NCI-H748 treated with DMSO at 0.1 percent for 48 hours (cell line): Measurements from ENCODE around the gene ATP9A.
"Not testable (repeated sequence)": the region's sequence is repeated elsewhere in the genome, so short reads cannot be mapped to it uniquely, and the experiment has no call there.

ENCODE experiments used
- DNase-seq: peaks from one replicate; lab custom pipeline; 2025; lab: John Stamatoyannopoulos, UW

ATP9A gene

DNA sequence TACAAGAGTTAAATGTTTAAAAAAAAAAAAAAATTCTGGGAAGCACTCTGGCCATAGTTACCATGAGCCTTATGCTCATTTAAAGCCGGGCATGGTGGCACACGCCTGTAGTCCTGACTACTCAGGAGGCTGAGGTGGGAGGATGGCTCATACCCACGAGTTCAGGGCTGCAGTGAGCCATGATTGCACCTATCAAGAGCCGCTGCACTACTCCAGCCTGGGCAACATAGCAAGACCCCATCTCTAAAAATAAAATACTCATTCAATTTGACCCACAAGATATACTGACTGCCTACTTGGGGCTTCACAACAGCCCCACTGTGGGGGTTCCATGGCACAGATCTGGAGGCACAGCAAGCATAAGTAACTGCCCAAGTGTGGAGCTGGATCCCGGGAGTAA is 113.7 kb downstream of the ATP9A start:
- no peak for DNase-seq

DNA sequence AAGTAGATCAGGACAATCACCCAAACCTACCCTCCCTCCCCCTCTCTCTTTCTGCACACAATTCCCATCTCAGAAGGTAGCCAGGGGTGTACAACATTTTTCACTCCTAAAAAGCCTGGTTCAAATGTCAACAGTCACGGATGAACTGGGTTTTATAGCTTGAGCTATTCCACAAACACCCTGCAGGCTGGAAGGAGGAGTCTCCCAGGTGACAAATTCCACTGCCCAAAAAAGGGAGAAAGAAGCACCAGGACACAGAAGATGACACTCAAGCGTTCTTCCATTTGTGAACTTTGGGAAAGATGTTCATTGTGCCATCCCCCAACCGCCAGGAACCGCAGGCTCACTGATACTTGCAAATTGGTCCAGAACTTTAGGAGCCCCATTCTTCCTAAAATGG is 114.1 kb downstream of the ATP9A start:
- no peak for DNase-seq

DNA sequence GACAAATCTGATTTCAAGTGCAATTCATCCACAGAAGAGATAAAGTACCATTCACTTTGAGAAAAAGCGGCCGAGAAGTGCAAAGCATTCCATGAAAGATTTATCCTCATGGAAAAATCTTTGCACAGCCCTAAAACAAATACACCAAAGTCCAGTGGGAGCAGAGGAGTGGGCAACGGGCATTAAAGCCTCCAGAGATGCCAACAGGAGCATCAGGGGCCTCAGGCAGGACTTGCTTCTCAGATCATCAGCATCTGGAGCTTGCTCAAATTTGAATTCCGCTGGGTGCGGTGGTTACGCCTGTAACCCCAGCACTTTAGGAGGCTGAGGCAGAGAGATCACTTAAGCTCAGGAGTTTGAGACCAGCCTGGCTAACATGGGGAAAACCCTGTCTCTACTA is 115.0 kb downstream of the ATP9A start:
- DNase-seq = no peak

DNA sequence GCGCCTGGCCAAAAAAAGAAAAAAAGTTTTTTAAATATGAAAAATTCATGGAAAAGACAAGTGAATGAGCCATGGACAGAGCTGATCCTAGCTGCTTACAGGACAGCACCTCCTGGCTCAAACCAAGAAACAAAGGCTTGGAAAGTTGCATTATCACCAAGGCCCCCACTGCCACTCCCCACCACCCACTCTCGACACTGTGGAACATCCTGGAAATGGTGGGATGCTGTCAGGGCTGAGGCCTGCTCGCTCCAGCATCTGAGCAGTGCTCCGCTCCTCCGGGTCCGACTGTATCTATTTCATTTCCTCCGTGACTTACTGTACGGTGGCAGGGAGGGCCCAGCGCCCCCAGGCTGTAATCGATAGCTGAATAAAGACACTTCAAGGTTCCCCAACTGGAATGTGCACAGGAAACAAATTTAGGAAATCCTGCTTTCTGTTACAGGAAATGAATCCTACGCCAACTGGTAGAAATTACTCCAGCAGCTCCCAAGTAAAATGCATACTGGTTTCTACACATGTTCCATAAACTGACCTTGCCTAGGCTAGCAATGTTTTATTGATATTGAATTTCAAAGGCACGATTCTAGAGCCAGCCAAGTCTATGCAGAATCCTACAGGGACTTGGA is 116.2 kb downstream of the ATP9A start:
- DNase-seq = no peak

DNA sequence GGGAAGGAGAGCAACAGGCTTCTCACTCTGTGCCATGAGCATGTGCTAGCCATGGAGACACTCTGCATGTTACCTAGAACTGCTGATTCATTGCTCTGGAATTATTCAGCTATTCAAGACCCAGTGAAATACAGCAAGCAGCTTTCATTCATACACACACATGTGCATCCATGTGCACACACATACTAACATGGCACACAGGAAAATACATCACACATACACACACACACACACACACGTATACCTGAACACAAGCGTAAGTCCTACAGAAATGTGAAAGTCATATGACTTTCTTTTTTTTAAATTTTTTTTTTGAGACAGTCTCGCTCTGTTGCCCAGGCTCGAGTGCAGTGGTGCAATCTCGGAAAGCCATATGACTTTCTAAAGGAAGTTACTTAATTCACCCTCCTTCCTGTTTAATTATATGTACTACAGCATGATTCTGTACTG is 117.5 kb downstream of the ATP9A start:
- DNase-seq = no peak

DNA sequence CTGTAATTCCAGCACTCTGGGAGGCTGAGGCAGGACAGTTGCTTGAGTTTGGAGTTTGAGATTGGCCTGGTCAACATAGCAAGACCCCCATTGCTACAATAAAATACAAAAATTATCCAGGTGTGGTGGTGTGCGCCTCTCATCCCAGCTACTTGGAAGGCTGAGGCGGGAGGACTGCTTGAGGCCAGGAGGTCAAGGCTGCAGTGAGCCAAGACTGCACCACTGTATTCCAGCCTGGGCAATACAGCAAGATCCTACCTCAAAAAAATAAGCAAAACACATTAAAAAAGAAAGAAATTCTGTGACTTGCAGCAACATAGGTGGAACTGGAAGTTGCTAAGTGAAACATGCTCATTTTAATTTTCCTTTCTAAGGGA is 119.6 kb downstream of the ATP9A start:
- DNase-seq = no peak

DNA sequence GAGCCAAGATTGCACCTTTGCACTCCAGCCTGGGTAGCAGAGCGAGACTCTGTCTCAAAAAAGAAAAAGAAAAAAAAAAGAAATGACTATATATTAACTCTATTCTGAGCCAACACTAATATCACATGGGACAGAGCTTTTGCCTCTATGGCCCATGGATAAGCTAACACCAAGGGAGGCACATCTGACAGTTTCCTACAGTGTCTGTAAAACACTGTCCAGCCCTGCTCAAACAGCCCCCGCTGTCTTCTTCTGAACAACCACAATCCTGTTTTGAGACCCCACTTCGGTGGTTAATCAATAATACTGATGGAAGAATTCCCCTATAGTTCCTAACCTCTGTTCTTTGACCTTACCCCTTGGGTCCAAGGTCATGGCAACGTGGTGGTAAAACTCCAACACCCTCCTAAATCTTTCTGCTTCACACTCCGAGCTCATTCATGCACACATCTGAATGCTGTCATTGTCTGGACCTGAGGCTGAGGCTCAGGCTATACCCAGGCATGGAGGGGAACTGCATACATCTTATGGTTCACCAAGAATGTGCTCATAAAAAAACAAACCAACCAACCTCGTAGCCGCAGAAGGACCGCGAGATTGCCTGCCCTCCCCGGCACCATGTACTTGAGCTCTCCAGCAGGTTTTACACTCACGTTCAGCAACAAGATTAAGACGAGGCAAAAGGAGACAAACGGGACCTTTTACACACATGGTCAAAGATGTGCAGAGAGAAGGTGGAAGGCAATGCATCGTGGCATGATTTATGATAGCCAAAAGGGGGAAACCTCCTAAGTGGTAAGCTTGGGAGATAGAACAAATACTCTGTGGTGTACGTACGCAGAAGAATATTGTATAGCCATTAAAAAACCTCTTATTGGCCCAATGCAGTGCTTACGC is 120.3 kb downstream of the ATP9A start:
- no peak for DNase-seq

DNA sequence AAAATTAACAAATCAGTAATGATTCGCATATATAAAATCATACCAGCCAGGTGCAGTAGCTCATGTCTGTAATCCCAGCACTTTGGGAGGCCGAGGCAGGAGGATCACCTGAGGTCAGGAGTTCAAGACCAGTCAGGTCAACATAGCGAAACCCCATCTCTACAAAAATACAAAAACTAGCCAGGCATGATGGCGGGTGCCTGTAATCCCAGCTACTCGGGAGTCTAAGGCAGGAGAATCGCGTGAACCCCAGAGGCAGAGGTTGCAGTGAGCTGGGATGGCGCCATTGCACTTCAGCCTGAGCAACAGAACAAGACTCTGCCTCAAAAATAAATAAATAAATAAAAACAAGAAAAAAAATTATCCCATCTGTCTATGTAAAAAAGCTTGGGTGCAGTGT is 124.4 kb downstream of the ATP9A start:
- not testable (repeated sequence) for DNase-seq

DNA sequence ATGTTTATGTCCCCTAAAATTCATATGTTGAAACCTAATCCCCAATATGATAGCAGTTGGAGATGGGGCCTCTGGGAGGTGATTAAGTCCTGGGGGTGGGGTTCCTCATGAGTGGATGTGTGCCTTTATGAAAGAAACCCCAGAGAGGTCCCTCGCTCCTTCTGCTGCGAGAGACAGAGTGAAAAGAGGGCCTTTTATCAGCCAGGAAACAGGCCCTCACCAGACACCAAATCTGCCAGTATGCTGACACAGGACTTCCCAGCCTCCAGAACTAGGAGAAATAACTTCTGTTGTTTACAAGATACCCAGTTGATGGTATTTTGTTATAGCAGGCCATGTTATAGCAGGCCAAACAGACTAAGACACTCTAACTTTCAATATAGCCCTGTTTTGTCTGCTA is 124.8 kb downstream of the ATP9A start:
- no peak for DNase-seq

DNA sequence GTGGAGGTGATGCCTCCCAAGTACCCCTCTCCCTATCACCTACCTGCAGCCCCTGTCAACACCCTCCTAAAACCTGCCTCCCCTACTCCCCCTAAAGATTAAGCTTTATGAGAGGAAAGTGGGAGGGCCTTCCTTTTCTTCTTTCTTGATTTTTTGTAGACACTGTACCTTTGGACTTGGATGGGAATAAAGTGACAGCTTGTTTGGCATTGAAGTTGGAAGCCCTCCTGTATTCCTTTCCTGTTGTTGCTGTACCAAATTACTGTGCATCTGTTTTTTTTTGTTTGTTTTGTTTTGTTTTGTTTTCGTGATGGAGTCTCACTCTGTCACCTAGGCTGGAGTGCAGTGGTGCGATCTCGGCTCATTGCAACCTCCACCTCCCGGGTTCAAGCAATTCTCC is 126.3 kb downstream of the ATP9A start:
- no peak for DNase-seq

DNA sequence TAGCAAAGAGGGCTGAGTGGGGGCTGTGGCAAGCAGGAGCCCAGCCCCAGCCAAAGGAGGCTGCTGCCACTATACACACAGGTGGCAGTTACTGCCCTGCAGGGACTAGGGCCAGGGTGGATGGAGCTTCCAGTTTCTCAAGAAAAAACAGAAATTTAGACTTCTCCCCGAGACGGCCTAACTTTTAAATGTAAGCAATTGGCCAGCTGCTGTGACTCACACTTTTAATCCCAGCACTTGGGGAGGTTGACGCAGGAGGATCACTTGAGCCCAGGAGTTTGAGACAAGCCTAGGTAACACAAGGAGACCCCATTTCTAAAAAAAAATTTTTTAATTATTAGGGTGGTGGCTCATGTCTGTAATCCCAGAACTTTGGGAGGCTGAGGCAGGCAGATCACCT is 127.4 kb downstream of the ATP9A start:
- DNase-seq = no peak

DNA sequence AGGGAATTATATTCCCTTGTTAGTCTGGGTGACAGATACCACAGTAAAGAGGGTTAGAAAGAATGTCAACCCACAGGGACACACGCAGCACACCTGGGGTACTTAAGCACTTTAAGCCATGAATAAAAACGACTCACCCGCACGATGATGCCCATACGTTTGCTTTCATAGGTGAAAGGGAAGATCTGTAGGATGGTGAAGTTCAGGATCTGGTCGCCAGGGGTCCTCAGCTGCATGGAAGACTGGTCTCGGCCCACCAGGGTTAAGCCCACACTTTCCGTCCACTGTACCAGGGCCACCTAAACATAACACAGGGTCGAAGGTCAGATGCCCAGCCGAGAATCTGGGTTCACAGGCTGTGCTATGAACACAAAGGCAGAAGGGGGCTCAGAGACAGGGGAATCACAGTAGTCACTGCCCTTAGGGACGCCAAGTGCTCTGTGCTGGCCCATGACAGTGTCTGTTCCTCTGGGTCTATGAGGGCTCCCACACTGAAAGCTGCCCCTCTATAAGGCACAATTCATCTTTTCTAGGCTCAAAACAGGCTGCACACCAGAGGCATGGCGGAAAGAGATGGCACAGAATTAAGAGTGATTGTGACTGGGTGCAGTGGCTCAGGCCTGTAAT is 128.9 kb downstream of the ATP9A start:
- DNase-seq = peak; percentile 31

DNA sequence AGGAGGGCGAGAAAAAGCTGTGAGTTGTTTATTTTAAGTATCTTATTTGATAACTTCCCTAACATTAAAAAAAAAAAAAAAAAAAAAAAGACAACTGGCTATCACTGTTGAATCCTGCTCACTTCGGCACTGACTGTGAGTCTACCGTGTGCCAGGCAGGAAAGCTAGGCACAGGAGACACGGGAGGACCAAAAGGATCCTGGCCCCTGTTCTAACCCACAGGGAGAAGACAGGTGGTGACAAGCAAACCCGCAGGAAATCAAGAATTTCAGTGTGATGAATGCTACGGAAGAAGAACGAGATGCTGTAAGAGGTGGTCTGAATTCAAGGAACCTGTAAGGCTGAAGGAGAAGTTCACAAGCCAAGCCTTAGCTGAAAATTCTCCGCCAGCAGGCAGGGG is 130.9 kb downstream of the ATP9A start:
- no peak for DNase-seq

DNA sequence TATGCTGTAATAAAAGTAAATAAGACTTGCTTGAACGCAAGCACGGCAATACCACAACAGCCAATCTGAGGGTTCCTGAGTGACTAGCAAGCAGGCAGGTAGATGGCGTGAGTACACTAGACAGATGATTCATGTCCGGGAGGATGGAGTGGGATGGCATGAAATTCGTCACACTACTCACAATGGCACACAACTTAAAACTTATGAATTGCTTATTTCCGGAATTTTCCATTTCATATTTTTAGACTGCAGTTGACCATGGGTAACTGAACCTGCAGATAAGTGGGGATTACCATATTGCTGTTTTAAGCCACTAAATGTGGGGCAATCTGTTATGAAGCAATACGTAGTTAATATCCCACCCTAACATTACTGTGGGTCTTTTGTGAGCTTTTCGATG is 132.1 kb downstream of the ATP9A start:
- no peak for DNase-seq

DNA sequence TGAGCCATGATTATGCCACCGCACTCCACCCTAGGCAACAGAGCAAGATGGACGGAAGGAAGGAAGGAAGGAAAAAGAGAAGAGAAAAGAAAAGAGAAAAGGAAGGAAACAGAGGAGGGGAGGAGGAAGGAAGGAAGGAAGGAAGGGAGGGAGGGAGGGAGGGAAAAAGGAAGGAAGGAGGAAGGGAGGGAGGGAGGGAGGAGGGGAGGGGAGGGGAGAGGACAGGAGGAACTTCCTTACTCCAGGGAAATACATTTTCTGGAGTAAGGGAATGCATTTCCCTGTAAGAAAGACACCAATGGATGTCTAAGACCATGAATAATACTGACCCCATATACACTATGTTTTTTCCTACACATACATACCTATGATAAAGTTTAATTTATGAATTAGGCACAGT is 132.5 kb downstream of the ATP9A start:
- no peak for DNase-seq

DNA sequence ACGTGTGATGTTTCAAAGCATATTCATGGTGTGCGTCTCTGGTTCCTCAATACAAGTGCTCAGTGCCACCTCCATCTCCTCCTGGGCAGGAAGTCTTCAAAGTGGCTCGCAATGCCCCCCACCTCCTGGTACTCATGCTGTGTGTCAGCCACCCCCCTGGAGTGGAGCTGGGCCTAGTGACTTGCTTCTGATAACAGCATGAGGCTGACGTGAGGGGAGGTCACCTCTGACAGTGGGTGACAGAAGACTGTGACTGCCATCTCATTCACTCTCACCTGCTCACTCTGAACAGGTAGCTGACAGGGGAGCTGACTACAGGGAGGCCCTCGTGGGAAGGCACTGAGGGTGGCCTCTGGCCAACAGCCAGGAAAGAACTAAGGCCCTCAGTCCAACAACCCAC is 133.3 kb downstream of the ATP9A start:
- DNase-seq = no peak

DNA sequence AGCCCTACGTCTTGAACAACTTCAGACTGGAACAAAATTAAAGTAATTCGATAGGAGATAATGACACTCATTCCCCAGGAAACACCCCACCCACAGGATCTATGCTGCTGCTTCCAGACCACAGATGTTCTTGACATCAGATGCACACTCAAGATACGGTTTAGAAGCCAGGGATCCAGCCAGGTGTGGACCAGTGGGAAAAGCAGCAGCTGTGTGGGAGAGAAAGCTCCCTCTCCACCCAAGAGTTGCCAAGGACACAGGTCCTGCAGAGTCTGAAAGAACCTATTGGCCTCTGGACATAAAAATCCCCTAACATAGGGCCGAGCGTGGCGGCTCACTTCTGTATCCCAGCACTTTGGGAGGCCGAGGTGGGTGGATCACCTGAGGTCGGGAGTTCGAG is 133.9 kb downstream of the ATP9A start:
- no peak for DNase-seq

DNA sequence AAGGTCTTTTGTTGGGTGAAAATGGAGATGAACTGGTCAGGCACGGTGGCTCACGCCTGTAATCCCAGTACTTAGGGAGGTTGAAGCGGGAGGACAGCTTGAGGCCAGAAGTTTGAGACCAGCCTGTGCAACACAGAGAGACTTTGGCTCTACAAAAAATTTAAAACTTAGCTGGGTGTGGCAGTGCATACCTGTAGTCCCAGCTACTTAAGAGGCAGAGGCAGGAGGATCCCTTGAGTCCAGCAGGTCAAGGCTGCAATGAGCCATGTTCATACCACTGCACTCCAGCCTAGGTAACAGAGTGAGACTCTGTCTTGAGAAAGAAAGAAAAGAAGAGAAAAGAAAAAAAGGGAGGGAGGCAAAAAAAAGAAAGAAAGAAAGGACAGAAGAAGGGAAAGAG is 134.8 kb downstream of the ATP9A start:
- no peak for DNase-seq

DNA sequence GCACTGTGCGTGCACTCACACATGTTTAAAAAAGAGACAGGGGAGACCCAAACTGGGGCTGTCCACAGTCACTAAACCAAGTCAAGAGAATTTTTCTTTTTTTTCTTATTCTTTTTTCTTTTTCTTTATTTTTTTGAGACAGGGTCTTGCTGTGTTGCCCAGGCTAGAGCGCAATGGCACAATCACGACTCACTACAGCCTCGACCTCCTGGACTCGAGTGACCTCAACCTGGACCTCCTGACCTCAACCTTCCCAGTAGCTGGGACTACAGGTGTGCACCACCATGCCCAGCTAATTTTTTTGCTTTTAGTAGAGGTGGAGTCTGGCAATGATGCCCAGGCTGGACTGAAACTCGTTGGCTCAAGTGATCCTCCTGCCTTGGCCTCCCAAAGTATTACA is 136.2 kb downstream of the ATP9A start:
- DNase-seq = no peak

DNA sequence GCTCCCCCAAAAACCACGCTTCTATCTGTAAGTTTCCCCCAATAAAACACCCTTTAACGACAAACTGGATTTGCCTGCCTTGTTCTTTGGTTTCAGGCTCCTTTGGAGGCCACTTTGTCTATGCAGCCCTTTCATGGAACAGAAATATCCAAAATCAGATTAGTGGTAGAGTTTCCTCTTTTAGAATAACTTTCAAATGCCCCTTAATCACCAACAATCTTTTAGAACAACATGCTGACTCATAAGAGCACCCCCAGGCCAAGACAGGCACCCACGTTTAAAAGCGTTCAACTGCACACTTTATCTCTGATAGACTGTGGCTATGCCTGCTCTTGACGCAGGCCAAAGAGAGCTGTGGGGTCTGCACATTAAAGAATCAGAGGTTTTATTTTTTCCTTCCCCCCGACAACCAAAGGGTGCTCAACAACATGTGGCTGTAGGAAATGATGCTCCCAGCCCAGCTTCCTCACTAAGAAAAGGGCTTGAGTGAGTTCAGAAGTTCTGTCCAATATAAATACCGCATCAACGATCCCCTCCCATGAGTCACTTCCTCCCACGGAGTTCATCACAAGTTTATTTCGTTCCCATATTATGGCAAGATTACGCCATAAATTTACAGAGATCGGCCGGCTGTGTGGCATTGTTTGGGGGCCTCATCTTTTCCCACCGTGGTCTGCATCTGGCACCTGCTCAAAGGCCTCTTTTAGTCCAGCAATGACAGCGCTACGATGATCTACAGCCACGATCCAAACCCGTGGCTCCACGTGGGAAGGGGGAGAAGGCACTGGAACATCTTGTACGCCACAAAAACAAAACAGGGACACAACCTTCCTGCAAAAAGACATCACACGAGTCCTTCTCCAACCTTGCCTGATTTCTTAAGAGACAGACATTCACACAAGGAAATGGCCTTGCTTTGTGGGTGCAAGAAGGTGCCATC is 136.9 kb downstream of the ATP9A start:
- DNase-seq = no peak

DNA sequence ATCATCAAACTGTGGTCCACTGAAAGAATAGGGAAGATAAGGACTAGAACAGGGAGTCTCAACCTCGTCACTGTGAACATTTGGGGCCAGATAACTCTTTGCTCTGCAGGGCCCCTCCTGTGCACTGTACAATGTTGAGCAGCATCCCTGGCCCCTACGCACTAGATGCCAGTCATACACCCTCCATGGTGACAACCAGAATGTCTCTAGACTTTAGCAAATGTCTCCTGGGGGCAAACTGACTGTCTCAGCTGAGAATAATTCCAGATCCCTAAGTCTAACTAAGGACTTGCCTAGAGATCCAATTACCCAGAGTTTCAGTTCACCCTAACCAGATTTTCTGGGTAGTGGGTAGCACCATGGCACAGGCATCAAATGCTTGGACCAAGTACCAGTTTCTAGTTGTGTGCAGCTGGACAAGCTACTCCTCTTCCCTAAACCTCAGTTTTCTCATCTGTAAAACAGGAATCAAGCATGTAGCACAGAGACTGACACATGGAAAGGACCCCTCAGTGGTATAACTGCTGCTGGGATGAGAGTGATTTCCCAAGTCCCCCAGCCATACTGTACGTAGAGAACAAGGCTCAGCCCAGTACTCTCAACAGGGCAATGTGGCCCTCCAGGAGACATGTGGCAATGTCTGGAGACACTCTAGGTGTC is 138.7 kb downstream of the ATP9A start:
- no peak for DNase-seq
